Measurements from ENCODE around the gene MGAT4C.

The MGAT4C gene

GRCh38 chr12:86229772-86230171 is 26.4 kb downstream of the MGAT4C start:
- DNase-seq (ENCODE audit: low spot score) = no peak

- DNase-seq (ENCODE audit: low spot score) = no peak
These were observed 27.5 kb downstream of the MGAT4C start for GRCh38 chr12:86228656-86229055.

GRCh38 chr12:86226481-86226880 is 29.7 kb downstream of the MGAT4C start:
- DNase-seq (ENCODE audit: low spot score) = no peak

- no peak for DNase-seq (ENCODE audit: low spot score)
These were observed 39.6 kb downstream of the MGAT4C start for GRCh38 chr12:86216591-86216990.

- no peak for DNase-seq (ENCODE audit: low spot score)
These were observed 43.2 kb downstream of the MGAT4C start for GRCh38 chr12:86213012-86213411.

- DNase-seq (ENCODE audit: low spot score) = no peak
These were observed 57.3 kb downstream of the MGAT4C start for GRCh38 chr12:86198696-86199444.

GRCh38 chr12:86196465-86196864 is 59.7 kb downstream of the MGAT4C start:
- no peak for DNase-seq (ENCODE audit: low spot score)

GRCh38 chr12:86194721-86195120 is 61.5 kb downstream of the MGAT4C start:
- no peak for DNase-seq (ENCODE audit: low spot score)

- no peak for DNase-seq (ENCODE audit: low spot score)
These were observed 62.3 kb downstream of the MGAT4C start for GRCh38 chr12:86193931-86194330.

- DNase-seq (ENCODE audit: low spot score) = no peak
These were observed 68.0 kb downstream of the MGAT4C start for GRCh38 chr12:86188226-86188625.

GRCh38 chr12:86186449-86186848 is 69.7 kb downstream of the MGAT4C start:
- DNase-seq (ENCODE audit: low spot score) = no peak

- DNase-seq (ENCODE audit: low spot score) = no peak
These were observed 76.3 kb downstream of the MGAT4C start for GRCh38 chr12:86179855-86180254.

- no peak for DNase-seq (ENCODE audit: low spot score)
These were observed 82.0 kb downstream of the MGAT4C start for GRCh38 chr12:86174188-86174587.

- no peak for DNase-seq (ENCODE audit: low spot score)
These were observed 83.2 kb downstream of the MGAT4C start for GRCh38 chr12:86172913-86173443.

GRCh38 chr12:86170051-86170450 is 86.1 kb downstream of the MGAT4C start:
- DNase-seq (ENCODE audit: low spot score) = no peak

GRCh38 chr12:86158956-86159355 is 97.2 kb downstream of the MGAT4C start:
- DNase-seq (ENCODE audit: low spot score) = no peak

GRCh38 chr12:86154620-86155019 is 101.6 kb downstream of the MGAT4C start:
- DNase-seq (ENCODE audit: low spot score) = no peak

GRCh38 chr12:86148612-86149011 is 107.6 kb downstream of the MGAT4C start:
- DNase-seq (ENCODE audit: low spot score) = no peak

- no peak for DNase-seq (ENCODE audit: low spot score)
These were observed 108.1 kb downstream of the MGAT4C start for GRCh38 chr12:86148071-86148470.

GRCh38 chr12:86145156-86145555 is 111.0 kb downstream of the MGAT4C start:
- no peak for DNase-seq (ENCODE audit: low spot score)

GRCh38 chr12:86143162-86143561 is 113.0 kb downstream of the MGAT4C start:
- no peak for DNase-seq (ENCODE audit: low spot score)

GRCh38 chr12:86139671-86140070 is 116.5 kb downstream of the MGAT4C start:
- no peak for DNase-seq (ENCODE audit: low spot score)

GRCh38 chr12:86138770-86139169 is 117.4 kb downstream of the MGAT4C start:
- DNase-seq (ENCODE audit: low spot score) = no peak

- DNase-seq (ENCODE audit: low spot score) = no peak
These were observed 118.3 kb downstream of the MGAT4C start for GRCh38 chr12:86137936-86138335.

Data from LoVo (cell line).